Sigmoid colon (tissue), 7 donors: Measurements from ENCODE around the gene MDM2. TPM values are rescaled to one million over a fixed set of nuclear protein-coding genes. Genes with fewer than 3 reads are reported as not detected.

ENCODE experiments used
- DNase-seq: peaks from one replicate; pipeline ENCODE4 v3.0.0-alpha.2; 2019
- H3K27ac ChIP-seq, 4 donors: fragments of 200-600 bp; sonication (generic); one replicate each; pipeline ENCODE4 v1.5.1; 2016 to 2019; ENCODE audit warnings: mild to moderate bottlenecking in 1 of 4
- H3K27me3 ChIP-seq, 3 donors: fragments of 200-600 bp; sonication (generic); one replicate each; pipeline ENCODE4 v1.5.1; 2019; ENCODE audit warnings: mild to moderate bottlenecking in 1 of 3
- H3K36me3 ChIP-seq, 4 donors: fragments of 200-600 bp; sonication (generic); one replicate each; pipeline ENCODE4 v1.5.1; 2016 to 2019
- H3K4me1 ChIP-seq, 4 donors: fragments of 200-600 bp; sonication (generic); one replicate each; pipeline ENCODE4 v1.5.1; 2017 to 2019
- H3K4me3 ChIP-seq, 4 donors: fragments of 200-600 bp; sonication (generic); one replicate each; pipeline ENCODE4 v1.5.1; 2017 to 2019; ENCODE audit warnings: mild to moderate bottlenecking in 2 of 4, moderate library complexity in 1 of 4
- H3K9me3 ChIP-seq, 4 donors: fragments of 200-600 bp in 3 of 4; sonication (generic) in 3 of 4; one replicate each; pipeline versions ENCODE4 v1.5.1 to v1.6.1; 2013 to 2019
- CTCF ChIP-seq, 4 experiments: fragments of 450-650 bp in 3 of 4; fragments of 200-600 bp in 1 of 4; IDR thresholded peaks; one replicate each; pipeline ENCODE4 v1.5.1; 2016 to 2019; ENCODE audit warnings: antibody characterized with exemption in 4 of 4, mild to moderate bottlenecking in 3 of 4, moderate library complexity in 2 of 4
- EP300 ChIP-seq, 4 donors: sonication (generic); formaldehyde crosslinking; IDR thresholded peaks; one replicate each; pipeline ENCODE4 v1.6.1; 2017; ENCODE audit warnings: antibody characterized with exemption in 4 of 4
- POLR2A ChIP-seq, 2 donors: fragments of 450-650 bp; IDR thresholded peaks; one replicate each; pipeline ENCODE4 v1.6.1; 2016; ENCODE audit warnings: antibody characterized with exemption in 2 of 2, mild to moderate bottlenecking in 2 of 2, moderate library complexity in 2 of 2
- POLR2AphosphoS5 ChIP-seq, 4 donors: sonication (generic); formaldehyde crosslinking; IDR thresholded peaks; one replicate each; pipeline ENCODE4 v1.6.1; 2017; ENCODE audit warnings: antibody characterized with exemption in 4 of 4
- WGBS, 2 donors: extraction: QIAGEN DNeasy Blood & Tissue Kit; methylation state at CpG; one replicate each; pipeline ENCODE4 v1.1.7; 2013; 5-methylcytosine and 5-hydroxymethylcytosine counted together
- intact Hi-C: fragments of 100-400 bp; cut with DNase I; formaldehyde crosslinking; loops from one replicate; pipeline ENCODE4 v1.15.1; 2023
- polyA plus RNA-seq, 3 donors: library from polyadenylated mRNA; stranded (reverse); fragments of 200-250 nt; gene quantifications; one replicate each; pipeline ENCODE4 v1.2.3, GENCODE V29; 2013
- total RNA-seq, 4 donors: library from RNA; depleted of rRNA; stranded (reverse); fragments of >200 nt; gene quantifications; one replicate each; pipeline ENCODE4 v1.1.0, GENCODE V29; 2016
- donor health status: healthy with polysubstance abuse.
- donor health status: Bipolar disorder and iron deficiency.
- donor health status: healthy.

The MDM2 gene
- total and polyA plus RNA-seq, 7 donors: 6.0 to 55.4 (median 44.2) TPM

GRCh38 chr12:68846811-68847210, 38.8 kb downstream of the MDM2 start:
- Histone ChIP-seq H3K4me3 (no peak overlapping the region), H3K9me3 (no peaks in the 10 kb centered on the region), H3K36me3 (peaks cover 0 to 17% (median 0%) of the 10 kb centered on the region in 4 donors), H3K27me3 (no peaks in the 10 kb centered on the region), H3K4me1 (no peaks in the 10 kb centered on the region), H3K27ac (no peak overlapping the region)
- DNase-seq: no peak
- intact Hi-C loops: no loop called here
- 69 to 83% methylated on average over 3 of the region's 3 CpGs for WGBS, 2 donors
- no peak for TF ChIP-seq POLR2AphosphoS5 (IDR thresholded peaks at IDR 0.05)
- no peak for TF ChIP-seq EP300 (IDR thresholded peaks at IDR 0.05)
- no peak for TF ChIP-seq CTCF (IDR thresholded peaks at IDR 0.05)

GRCh38 chr12:68850390-68850789, 42.4 kb downstream of the MDM2 start:
- 77 to 81% methylated on average over 4 of the region's 4 CpGs for WGBS, 2 donors
- Histone ChIP-seq H3K36me3 (peaks cover 0 to under 1% (median 0%) of the 10 kb centered on the region in 4 donors), H3K27ac (no peak overlapping the region), H3K27me3 (no peaks in the 10 kb centered on the region), H3K4me3 (no peak overlapping the region), H3K4me1 (no peaks in the 10 kb centered on the region), H3K9me3 (no peaks in the 10 kb centered on the region)
- no peak for TF ChIP-seq EP300 (IDR thresholded peaks at IDR 0.05)
- no peak for TF ChIP-seq POLR2A (IDR thresholded peaks at IDR 0.05)
- TF ChIP-seq CTCF (IDR thresholded peaks at IDR 0.05): no peak
- TF ChIP-seq POLR2AphosphoS5 (IDR thresholded peaks at IDR 0.05): no peak
- intact Hi-C loops: no loop called here
- no peak for DNase-seq

GRCh38 chr12:68851592-68852306, 43.8 kb downstream of the MDM2 start:
- TF ChIP-seq CTCF (IDR thresholded peaks at IDR 0.05) (no peak), POLR2AphosphoS5 (IDR thresholded peaks at IDR 0.05) (no peak), POLR2A (IDR thresholded peaks at IDR 0.05) (no peak), EP300 (IDR thresholded peaks at IDR 0.05) (no peak)
- 83 to 88% methylated on average over 2 of the region's 2 CpGs for WGBS, 2 donors
- H3K4me1 ChIP-seq: no peaks in the 10 kb centered on the region
- no peak overlapping the region for H3K4me3 ChIP-seq
- no peak overlapping the region for H3K27ac ChIP-seq
- H3K9me3 ChIP-seq: no peaks in the 10 kb centered on the region
- no peaks in the 10 kb centered on the region for H3K27me3 ChIP-seq
- H3K36me3 ChIP-seq: no peaks in the 10 kb centered on the region
- intact Hi-C loops: no loop called here
- DNase-seq: no peak

GRCh38 chr12:68853396-68854077, 45.6 kb downstream of the MDM2 start:
- TF ChIP-seq CTCF (IDR thresholded peaks at IDR 0.05) (no peak), POLR2A (IDR thresholded peaks at IDR 0.05) (no peak), EP300 (IDR thresholded peaks at IDR 0.05) (no peak), POLR2AphosphoS5 (IDR thresholded peaks at IDR 0.05) (no peak)
- no peak overlapping the region for H3K27ac ChIP-seq
- DNase-seq: no peak
- intact Hi-C loops: no loop called here
- no peaks in the 10 kb centered on the region for H3K9me3 ChIP-seq
- no peaks in the 10 kb centered on the region for H3K36me3 ChIP-seq
- H3K4me3 ChIP-seq: no peak overlapping the region
- 94 to 95% methylated on average over 3 of the region's 3 CpGs for WGBS, 2 donors
- H3K27me3 ChIP-seq: no peaks in the 10 kb centered on the region
- H3K4me1 ChIP-seq: no peaks in the 10 kb centered on the region
